Dermis microvascular lymphatic vessel endothelial cell (primary cell): Measurements from ENCODE around the gene VSIG1. TPM values are rescaled to one million over a fixed set of nuclear protein-coding genes. Genes with fewer than 3 reads are reported as not detected.
A peak's percentile ranks its signal among the peaks of the same experiment; 100 is the strongest.

Experiments used
- DNase-seq, 2 donors: peaks; one replicate each; pipeline versions ENCODE4 v3.0.0 to v3.0.0-alpha.2; 2010; ENCODE audit warnings: low read depth in 2 of 2
- total RNA-seq: library from RNA; depleted of rRNA; stranded (reverse); fragments of >200 nt; gene quantifications from 2 replicates; pipeline ENCODE4 v1.2.1, GENCODE V29; 2014

Gene VSIG1
- 0.13 TPM in 2 replicates for total RNA-seq

GRCh38 chrX:108044554-108045256, at the start of gene VSIG1:
VSIG1 (plus strand) TSS chrX:108045065; CDS start chrX:108045131, 66 bp downstream.
- no peak for DNase-seq

DNA sequence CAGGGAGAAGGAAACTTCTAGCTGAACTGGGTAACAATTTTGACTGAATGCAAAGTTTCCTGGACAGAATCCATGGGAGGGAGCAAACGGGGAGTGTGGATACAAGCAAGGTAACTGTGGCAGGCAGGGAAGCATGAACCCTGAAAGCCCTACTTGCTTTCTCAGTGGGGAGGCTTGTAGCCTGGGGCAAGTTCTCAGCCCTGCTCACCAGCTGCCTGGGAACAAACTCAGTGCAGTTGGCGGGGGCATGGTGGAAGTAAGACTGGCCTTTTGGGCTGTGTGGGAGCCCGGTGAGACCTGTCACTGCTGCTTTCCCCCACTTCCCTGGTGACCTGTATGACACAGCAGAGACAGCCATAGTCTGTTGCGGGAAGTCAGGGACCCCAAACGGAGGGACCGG, 48.7 kb upstream of the VSIG1 start:
- no peak for DNase-seq

DNA sequence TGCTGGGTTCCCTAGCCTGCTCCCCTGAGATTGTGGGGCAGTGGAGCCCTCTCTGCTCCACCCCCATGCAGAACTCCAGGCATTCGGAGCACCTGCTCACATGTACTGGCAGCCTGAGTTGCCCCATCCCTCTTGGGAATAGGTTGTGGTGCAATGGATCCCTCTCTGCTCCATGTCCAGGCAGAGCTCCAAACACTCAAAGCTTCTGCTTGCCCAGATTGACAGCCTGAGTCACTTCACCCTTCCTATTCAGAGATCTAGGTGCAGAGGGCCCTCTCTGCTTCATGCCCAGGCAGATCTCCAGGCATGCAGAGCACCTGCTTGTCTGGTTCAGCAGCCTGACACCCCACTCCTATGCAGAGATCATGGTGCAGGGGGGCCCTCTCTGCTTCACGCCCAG, 44.1 kb upstream of the VSIG1 start:
- DNase-seq: no peak

- peak; percentile 33 to 53 for DNase-seq
Measured at GRCh38 chrX:108001218-108001814, 43.5 kb upstream of the VSIG1 start.

DNA sequence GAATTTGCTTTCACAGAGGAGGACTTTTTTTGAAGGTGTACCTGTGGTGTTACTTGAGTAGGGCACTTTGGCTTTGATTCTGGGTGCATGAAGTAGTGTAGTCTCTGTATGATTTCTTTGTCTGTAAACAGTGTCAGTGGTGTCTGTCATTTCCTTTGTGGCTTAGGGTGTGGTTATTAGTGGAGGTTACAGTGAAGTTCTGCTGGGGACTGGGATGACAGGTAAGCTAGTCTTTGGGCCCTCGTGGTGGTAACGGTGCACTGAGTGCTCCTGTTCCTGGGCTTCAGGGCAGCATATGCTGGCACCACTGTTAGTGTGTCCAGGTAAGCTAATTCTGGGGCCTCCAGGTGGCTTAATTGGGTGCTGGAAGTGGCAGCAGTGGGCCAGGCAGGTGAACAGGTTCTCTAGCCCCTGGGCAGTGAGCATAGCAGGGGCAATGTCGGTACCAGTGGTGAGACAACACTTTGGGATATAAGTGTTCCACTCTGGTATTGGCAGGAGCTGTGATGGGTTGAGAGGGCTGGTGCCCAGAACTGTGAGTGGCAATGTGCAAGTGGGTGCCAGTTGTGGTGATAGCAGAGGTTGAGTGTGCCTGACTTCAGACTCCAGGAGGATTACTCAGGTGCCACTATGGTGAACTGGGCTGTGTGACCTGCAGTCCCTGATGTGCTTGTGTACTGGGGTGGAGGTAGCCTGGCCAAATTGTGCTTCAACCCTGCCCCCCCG, 26.0 kb upstream of the VSIG1 start:
- no peak for DNase-seq

GRCh38 chrX:108019382-108019875, 25.4 kb upstream of the VSIG1 start:
- DNase-seq: no peak

DNA sequence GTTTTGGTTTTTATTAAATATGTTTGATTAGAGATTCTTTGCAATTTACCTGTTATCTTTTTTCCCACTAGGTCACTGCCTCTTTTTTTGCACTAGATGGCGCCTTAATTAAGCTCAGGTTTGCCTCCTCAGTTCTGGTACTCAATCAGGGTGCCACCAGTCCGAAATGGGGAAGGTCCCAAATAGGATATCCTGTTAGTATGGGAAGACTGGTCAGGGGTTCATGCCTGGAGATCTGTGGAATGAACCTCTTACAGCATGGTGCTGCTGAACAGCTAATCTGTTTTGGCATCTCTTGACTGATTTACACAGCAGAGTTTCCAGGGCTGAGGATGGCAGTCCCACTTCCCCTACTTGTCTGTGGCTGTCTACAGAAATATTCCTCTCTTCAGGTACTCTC, 24.2 kb upstream of the VSIG1 start:
- peak in 1 of 2 donors; percentile 52 for DNase-seq

DNA sequence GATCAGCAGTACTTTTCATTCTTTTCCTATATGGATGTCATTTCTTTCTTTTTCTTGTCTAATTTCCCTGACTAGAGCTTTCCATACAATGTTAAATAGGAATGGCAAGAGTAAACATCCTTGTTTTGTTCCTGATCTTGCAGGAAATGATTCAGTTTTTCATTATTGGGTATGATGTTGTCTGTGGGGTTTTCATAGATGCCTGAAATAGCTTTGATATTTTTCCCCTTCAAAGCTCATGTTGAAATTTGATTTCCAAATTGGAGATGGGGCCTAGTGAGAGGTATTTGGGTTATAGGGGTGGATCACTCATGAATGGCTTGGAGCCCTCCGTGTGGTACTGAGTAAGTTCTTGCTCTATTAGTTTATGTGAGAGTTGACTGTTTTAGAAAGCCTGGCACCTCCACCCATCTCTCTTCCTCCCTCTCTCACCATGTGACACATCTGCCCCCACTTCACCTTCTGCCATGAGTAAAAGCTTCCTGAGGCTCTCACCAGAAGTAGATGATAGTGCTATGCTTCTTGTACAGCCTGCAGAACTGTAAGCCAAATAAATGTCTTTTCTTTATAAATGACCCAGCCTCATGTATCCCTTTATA, 22.3 kb upstream of the VSIG1 start:
- peak; percentile 7 to 64 for DNase-seq

DNA sequence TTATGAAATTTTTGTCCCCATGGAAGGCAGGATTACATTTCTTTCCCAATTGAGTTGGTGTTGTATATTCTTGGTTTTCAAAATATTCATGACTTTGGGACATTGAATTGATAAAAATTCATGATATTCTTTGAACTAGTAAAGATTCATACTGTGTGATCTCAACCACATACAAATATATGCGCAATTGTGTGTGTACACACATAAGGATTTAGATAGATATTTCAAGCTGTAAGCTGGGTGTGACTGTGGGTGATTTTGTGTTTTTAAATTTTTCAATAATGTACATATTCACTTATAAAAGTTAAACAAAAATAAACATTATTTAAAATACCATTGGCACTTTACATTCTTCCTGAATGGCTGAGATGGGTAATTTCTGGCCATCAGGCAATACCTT, 19.5 kb upstream of the VSIG1 start:
- no peak for DNase-seq

DNA sequence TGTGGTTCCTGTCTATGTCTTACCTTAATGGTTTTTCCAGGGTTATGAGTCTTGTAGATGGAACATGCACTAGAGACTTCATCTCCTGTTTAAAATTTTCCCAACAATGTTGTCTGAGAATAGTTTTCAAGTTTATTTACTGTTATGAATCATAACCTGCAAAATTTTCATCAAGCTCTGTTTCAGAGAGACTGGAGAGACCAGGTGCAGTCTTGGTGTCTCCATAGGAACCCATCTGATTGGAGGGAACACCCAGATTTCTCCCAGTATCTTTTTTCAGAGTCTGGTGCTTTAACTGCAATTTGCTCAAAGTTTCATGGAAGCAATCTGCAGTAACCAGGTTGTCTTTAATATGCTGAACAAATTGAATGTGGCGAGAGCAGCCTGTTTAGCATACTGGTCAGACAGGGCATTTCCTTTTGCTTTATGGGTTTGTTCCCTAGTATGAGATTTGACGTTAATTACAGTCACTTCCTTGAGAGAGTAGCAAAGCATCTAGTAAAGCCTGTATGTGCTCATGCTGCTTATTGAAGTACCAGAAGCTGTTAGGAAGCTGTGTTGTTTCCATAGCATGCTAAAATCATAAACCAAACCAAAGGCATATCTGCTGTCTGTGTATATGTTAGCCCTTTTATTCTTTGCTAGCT, 18.8 kb upstream of the VSIG1 start:
- DNase-seq: peak in 1 of 2 donors; percentile 77

DNA sequence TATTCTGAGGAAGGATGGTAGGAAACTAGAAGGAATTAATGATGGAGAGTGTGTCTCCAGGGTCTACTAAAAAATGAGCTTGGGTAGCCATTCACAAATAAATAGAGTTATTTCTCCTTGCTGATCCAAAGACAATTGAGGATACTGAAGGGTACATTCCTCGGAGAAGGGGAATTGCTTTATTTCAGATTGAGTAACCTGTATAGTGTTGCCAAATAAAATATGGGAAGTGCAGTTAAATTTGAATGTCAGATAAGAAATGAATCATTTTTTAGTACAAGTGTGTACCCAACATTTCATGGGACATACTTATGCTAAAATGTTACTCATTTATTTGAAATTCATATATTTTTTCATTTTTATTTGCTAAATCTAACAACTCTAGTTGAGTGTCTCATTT, 16.0 kb upstream of the VSIG1 start:
- DNase-seq: no peak

DNA sequence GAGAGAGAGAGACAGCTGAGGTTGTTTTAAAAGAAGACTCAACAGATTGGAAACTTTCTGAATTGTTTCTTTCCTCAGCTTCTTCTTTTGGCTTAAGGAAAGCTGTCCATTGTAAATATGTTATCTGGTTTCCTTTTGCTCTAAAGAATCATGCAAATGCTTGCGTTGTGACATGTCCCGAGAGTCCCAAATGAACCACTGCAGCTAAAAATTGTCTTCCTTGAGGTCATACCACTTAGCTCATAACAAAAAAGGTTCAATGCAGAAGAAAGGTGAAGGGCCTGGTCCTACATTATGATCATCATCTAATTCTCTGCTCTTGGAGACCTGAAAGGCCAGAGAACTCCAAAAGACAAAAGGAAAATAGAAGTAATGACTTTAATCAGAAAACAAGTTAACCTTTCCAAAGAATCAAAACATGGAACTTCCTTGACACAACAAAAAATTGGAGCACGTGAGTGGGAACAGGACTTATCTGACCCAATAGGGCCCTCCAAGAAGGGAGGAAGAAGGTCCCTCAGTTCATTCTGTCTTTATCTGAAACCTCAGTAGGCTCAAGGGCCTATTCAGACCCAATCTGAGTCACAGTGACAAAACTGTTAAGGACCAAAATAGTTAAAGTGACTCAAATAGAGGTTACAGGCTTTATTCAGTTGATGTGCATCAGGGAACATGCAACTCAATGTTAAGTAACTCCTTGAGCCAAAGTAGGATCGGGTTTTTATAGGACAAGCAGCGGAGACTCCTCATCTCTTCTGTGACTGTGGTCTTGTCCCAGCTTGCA, 14.7 kb upstream of the VSIG1 start:
- DNase-seq: no peak

DNA sequence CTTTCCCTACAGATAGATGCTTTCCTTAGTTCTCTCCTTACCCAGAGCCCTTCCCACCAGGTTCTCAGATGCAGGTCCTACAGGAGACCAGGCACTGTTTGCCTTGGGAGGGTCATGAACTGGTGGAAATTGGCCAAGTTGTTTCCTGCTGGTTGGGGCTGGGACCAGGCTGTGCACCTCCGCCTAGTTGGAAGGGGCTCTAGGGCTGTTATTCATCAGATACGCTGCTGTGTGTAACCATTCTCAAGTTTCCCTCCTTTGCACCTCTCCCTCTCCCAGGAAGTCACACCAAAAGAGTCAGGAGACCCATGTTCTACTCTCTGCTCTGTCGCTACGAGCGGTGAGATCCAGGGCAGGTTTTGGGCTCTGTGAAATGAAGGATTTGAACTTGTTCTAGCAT, 11.9 kb upstream of the VSIG1 start:
- no peak for DNase-seq

DNA sequence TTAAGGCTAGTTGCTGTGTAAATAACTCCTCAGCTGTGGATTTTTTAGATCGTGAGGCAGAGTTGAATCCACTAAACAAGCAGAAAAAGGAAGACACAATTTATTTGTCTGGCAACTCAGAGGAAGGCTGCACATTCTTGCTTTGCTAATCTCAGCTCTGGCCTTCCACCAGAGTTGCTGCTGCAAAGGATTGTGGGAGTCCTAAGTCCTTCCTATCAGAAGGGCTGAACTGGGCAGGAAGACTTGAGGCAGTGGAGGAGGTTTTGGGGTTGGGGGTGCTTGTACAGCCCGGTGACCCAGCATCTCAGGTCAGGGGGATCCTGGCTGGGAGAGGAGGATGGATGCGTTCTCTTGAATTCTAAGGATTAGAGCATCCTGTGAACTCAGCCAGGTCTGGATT, 11.0 kb upstream of the VSIG1 start:
- DNase-seq: no peak

DNA sequence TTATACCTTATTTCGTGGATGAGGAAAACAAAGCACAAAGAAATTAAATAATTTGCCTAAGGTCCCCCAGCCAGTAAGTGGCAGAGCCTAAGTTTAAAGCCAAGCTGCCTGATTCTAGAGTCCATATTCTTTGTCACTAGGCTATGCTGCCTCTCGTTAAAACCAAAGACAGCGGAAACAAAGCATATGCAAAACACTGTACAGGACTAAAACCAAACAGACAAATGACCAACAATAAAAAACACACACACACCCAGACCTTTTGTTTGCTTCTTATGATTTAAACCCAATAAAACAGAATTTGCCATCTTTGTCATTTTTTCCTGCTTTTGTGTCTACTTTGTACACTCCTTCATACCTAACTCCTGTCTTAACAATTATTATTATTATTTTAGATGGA, 10.1 kb upstream of the VSIG1 start:
- no peak for DNase-seq

DNA sequence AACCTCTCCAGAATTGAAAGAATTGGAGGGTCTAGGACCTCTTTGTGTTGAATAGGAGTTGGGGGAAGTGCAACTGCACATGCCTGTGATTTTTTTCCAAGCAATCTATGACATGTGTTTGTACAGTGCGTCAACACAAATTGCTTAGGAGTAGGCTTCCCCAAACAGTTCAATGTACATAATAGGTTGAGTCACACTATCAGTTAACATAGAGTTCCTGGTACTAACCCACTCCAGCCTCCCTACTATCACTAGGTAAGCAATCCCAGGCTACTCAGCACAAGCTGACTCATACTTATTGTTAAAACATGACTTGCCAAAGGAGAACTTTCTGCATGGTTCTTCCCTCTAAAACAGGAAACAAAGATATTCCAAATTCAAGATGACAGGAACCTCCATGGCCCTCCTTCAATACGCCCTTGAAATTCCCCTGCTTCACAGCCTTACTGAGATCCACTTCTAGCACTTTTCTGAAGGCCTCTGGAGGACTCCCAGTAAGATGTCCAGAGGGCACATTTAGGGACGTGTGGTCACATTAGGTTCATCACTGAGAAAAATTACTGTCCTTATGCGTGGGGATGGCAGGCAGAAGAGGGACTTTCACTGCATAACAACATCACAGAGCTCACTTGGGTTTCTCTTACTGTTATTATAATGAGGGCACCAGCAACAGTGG, 8.4 kb upstream of the VSIG1 start:
- DNase-seq: peak in 1 of 2 donors; percentile 93

DNA sequence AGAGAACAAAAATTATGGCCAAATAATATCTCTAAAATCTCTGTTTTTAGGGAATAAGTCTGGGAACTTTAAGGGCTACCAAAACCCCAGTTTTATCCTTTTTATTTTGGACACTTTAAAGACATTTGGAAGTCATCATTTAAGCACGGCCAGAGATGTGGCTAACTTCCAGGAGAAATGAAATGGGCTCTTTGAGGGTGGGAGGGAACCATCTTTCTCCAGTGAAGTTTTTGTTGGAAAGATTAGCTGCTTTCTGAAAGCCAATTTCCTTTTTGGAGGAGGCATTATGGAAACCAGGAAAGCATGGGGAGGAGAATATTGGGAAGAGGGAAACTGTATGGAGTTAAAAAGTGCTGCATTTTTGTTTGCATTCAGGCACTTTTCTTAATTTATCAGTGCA, 4.8 kb downstream of the VSIG1 start:
- DNase-seq: no peak

DNA sequence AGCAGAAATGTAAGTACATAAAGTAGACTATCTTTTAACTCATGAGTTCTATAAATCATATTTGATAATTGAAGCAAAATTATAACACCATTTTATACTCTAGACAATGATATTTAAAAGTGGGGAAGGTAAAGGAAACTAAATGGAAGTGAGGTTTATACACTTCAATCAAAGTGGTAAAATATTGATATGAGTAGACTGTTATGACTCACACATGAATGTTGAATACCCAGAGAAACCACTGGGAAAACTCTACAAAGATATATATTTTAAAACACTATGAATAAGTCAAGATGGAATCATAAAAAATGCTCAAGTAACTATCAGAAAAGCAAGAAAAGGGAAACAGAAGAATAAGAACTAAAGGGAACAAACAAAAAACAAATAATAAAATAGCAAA, 8.4 kb downstream of the VSIG1 start:
- DNase-seq: no peak

GRCh38 chrX:108055546-108055945, 10.7 kb downstream of the VSIG1 start:
- no peak for DNase-seq

DNA sequence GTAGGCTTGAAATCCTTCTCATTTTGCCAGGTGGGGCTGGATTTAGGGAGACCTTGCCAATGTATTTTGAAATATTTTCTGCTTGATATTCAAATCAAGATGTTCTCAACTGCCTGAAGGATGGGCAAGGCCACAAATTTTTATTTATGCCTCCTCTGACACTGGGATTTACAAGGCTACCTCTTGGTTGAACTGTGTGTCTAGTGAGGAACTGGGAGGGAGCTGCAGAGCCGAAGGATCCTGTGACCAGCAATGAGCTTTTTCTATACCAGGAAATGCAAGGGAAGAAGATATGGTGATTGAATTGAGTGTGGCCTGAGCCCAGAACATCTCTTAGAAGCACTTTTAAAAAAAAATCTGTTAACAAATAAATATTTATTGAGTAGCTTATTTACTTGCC, 14.9 kb downstream of the VSIG1 start:
- peak in 1 of 2 donors; percentile 3 for DNase-seq
